Suprapubic skin (tissue), 4 donors: Measurements from ENCODE around the gene PKD2L2. TPM values are rescaled to one million over a fixed set of nuclear protein-coding genes. Genes with fewer than 3 reads are reported as not detected.

Experiments
- DNase-seq, 2 donors: peaks; one replicate each; pipeline ENCODE4 v3.0.0-alpha.2; 2019; ENCODE audit warnings: low spot score in 2 of 2
- H3K27ac ChIP-seq: fragments of 200-600 bp; sonication (generic); one replicate; pipeline ENCODE4 v1.5.1; 2019
- H3K27me3 ChIP-seq: fragments of 200-600 bp; sonication (generic); one replicate; pipeline ENCODE4 v1.5.1; 2019
- H3K36me3 ChIP-seq: fragments of 200-600 bp; sonication (generic); one replicate; pipeline ENCODE4 v1.5.1; 2019
- H3K4me1 ChIP-seq: fragments of 200-600 bp; sonication (generic); one replicate; pipeline ENCODE4 v1.5.1; 2019
- H3K4me3 ChIP-seq: fragments of 200-600 bp; sonication (generic); one replicate; pipeline ENCODE4 v1.5.1; 2019; ENCODE audit warnings: mild to moderate bottlenecking
- H3K9me3 ChIP-seq: fragments of 200-600 bp; sonication (generic); one replicate; pipeline ENCODE4 v1.5.1; 2019
- CTCF ChIP-seq, 2 donors: fragments of 200-600 bp in 1 of 2; fragments of 450-650 bp in 1 of 2; sonication (generic) in 1 of 2; IDR thresholded peaks; one replicate each; pipeline ENCODE4 v1.5.1; 2016 to 2019; ENCODE audit warnings: antibody characterized with exemption in 2 of 2, mild to moderate bottlenecking in 1 of 2, moderate library complexity in 1 of 2
- EP300 ChIP-seq: sonication (generic); formaldehyde crosslinking; IDR thresholded peaks from one replicate; pipeline ENCODE4 v1.6.1; 2017; ENCODE audit warnings: antibody characterized with exemption
- POLR2A ChIP-seq, 2 donors: fragments of 450-650 bp; IDR thresholded peaks; one replicate each; pipeline ENCODE4 v1.6.1; 2017; ENCODE audit warnings: antibody characterized with exemption in 2 of 2, mild to moderate bottlenecking in 2 of 2, moderate library complexity in 2 of 2
- POLR2AphosphoS5 ChIP-seq, 3 donors: sonication (generic); formaldehyde crosslinking; IDR thresholded peaks; one replicate each; pipeline ENCODE4 v1.6.1; 2017; ENCODE audit warnings: antibody characterized with exemption in 3 of 3
- WGBS: methylation state at CpG from one replicate; pipeline ENCODE4 v1.1.5; 2018; 5-methylcytosine and 5-hydroxymethylcytosine counted together
- total RNA-seq, 4 donors: library from RNA; depleted of rRNA; stranded (reverse); fragments of >200 nt; gene quantifications; one replicate each; pipeline ENCODE4 v1.1.0, GENCODE V29; 2016

Gene PKD2L2
- total RNA-seq, 4 donors from 2014 or later: not detected

- no peaks in the 10 kb centered on the region for H3K36me3 ChIP-seq
- WGBS: 84% methylated on average over 3 of the region's 3 CpGs
- peak in 1 of 2 donors; percentile 10 for TF ChIP-seq CTCF (IDR thresholded peaks at IDR 0.05)
- TF ChIP-seq POLR2AphosphoS5 (IDR thresholded peaks at IDR 0.05): no peak
- no peak for TF ChIP-seq EP300
- no peaks in the 10 kb centered on the region for H3K9me3 ChIP-seq
- peaks cover 12% of the 10 kb centered on the region for H3K4me1 ChIP-seq
- H3K4me3 ChIP-seq: no peak overlapping the region
- no peak for DNase-seq
- no peaks in the 10 kb centered on the region for H3K27me3 ChIP-seq
- H3K27ac ChIP-seq: no peak overlapping the region
Observed at GRCh38 chr5:137891849-137892248, 2.6 kb downstream of the PKD2L2 start.

GRCh38 chr5:137894586-137894985 is 5.3 kb downstream of the PKD2L2 start:
- Histone ChIP-seq H3K4me3 (no peak overlapping the region), H3K4me1 (peaks cover 1% of the 10 kb centered on the region), H3K9me3 (no peaks in the 10 kb centered on the region), H3K36me3 (no peaks in the 10 kb centered on the region), H3K27ac (no peak overlapping the region), H3K27me3 (no peaks in the 10 kb centered on the region)
- DNase-seq: no peak
- TF ChIP-seq POLR2AphosphoS5 (IDR thresholded peaks at IDR 0.05) (no peak), POLR2A (IDR thresholded peaks at IDR 0.05) (no peak), EP300 (no peak), CTCF (IDR thresholded peaks at IDR 0.05) (no peak)

GRCh38 chr5:137896560-137896959 is 7.3 kb downstream of the PKD2L2 start:
- TF ChIP-seq POLR2AphosphoS5 (IDR thresholded peaks at IDR 0.05): no peak
- no peak for TF ChIP-seq CTCF (IDR thresholded peaks at IDR 0.05)
- no peak for TF ChIP-seq POLR2A (IDR thresholded peaks at IDR 0.05)
- TF ChIP-seq EP300: no peak
- H3K4me1 ChIP-seq: no peaks in the 10 kb centered on the region
- H3K9me3 ChIP-seq: no peaks in the 10 kb centered on the region
- H3K27me3 ChIP-seq: no peaks in the 10 kb centered on the region
- 93% methylated on average over 3 of the region's 3 CpGs for WGBS
- no peak overlapping the region for H3K4me3 ChIP-seq
- no peak for DNase-seq
- no peak overlapping the region for H3K27ac ChIP-seq
- no peaks in the 10 kb centered on the region for H3K36me3 ChIP-seq

GRCh38 chr5:137899493-137899892 is 10.2 kb downstream of the PKD2L2 start:
- no peaks in the 10 kb centered on the region for H3K4me1 ChIP-seq
- 92% methylated on average over 3 of the region's 3 CpGs for WGBS
- H3K4me3 ChIP-seq: no peak overlapping the region
- H3K36me3 ChIP-seq: no peaks in the 10 kb centered on the region
- DNase-seq: no peak
- no peak overlapping the region for H3K27ac ChIP-seq
- TF ChIP-seq EP300: no peak
- no peak for TF ChIP-seq CTCF (IDR thresholded peaks at IDR 0.05)
- TF ChIP-seq POLR2AphosphoS5 (IDR thresholded peaks at IDR 0.05): no peak
- no peak for TF ChIP-seq POLR2A (IDR thresholded peaks at IDR 0.05)
- H3K27me3 ChIP-seq: no peaks in the 10 kb centered on the region
- H3K9me3 ChIP-seq: no peaks in the 10 kb centered on the region

- no peak overlapping the region for H3K4me3 ChIP-seq
- no peaks in the 10 kb centered on the region for H3K4me1 ChIP-seq
- 73% methylated on average over 5 of the region's 5 CpGs for WGBS
- H3K9me3 ChIP-seq: no peaks in the 10 kb centered on the region
- no peak for DNase-seq
- no peak overlapping the region for H3K27ac ChIP-seq
- H3K27me3 ChIP-seq: no peaks in the 10 kb centered on the region
- TF ChIP-seq POLR2A (IDR thresholded peaks at IDR 0.05) (no peak), EP300 (no peak), CTCF (IDR thresholded peaks at IDR 0.05) (no peak), POLR2AphosphoS5 (IDR thresholded peaks at IDR 0.05) (no peak)
- H3K36me3 ChIP-seq: no peaks in the 10 kb centered on the region
Observed at GRCh38 chr5:137901011-137901817, 12.0 kb downstream of the PKD2L2 start.
